GF-D8 (cell line): ENCODE data around the gene EPS15.

Source experiments
- DNase-seq: peaks from one replicate; lab custom pipeline; 2025; lab: John Stamatoyannopoulos, UW

EPS15 gene

DNA sequence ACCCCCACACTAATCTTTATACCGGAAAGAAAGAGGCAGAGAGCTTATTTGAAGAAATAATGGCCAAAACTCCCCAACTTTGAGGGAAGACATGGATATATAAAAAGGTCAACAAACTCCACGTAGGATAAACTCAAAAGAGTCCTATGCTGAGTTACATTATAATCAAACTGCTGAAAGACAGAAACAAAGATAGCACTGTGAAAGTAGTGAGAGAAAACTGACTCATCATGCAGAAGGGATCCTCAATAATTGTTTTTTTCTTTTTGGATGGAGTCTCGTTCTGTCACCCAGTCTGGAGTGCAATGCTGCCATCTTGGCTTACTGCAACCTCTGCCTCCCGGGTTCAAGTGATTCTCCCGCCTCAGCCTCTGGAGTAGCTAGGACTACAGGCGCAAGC lies 140.2 kb downstream of the EPS15 start:
- DNase-seq: no peak

DNA sequence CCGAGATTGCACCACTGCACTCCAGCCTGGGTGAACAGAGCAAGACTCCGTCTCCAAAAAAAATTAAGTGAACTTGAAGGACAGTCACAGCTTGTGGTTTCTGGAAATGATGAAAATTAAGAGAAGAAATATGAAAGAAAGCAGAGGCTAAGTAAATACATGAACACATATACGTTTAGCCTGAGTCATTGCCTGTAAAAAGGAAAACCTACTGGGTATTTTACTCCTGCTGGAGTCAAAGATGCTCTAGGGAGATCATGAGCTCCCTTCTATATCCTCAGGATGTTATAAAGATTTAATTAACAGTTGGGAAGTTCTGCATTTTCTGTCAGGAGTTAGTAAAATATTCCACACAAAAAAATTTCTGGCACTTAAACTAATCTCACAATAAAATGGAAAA lies 145.2 kb downstream of the EPS15 start:
- DNase-seq: no peak

DNA sequence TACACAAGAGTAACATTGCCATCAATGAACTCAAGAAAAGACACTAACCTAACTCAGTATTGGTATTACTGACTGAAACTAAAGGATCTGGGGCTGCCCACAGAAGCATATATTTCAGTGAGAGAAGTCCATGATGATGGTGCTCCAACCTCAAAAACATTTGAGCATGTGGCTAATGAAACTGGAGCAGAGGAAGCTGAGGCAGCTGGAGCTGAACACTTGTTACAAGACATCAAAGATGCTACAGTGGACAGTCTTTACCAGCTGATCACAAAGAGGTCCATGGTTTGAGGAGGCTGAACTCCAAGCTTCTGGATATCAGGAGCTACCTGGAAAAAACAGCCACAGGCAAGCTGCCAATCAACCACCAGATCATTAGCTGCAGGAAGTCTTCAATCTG lies 146.5 kb downstream of the EPS15 start:
- DNase-seq: no peak

DNA sequence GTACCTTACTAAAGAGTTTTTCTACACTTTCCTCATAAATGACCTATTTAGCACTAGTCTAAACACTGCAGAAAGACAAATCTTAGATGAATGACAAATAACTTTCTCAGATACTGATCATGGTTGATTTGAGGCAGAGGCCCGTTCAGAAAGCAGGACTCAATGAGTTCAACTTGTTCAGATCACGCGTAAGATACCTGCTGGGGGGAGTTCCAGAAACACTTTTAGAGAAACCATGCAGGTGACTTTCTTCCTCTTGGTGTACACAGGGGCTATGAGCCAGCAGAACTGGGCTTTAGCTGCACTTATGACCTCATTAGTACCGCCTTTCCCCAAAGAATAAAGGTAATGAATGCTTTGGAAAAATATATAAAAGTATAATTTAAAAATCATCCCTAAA lies 149.9 kb downstream of the EPS15 start:
- no peak for DNase-seq

DNA sequence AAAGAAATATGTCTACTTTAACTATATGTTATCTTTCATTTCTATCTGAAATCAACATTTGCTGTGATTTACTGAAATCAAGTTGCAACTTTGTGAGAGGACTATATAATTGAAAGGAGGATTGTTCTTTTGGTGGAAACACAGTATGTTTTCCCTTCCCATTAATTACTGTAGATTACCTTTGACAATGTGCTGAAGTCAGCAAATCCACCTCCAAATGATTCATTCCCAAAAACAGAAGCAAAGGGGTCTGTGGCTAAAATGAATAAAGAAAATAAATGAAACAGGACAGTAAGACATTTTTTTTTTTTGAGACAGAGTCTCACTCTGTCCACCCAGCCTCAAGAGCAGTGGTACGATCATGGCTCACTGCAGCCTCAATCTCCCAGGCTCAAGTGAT lies 153.3 kb downstream of the EPS15 start:
- no peak for DNase-seq

DNA sequence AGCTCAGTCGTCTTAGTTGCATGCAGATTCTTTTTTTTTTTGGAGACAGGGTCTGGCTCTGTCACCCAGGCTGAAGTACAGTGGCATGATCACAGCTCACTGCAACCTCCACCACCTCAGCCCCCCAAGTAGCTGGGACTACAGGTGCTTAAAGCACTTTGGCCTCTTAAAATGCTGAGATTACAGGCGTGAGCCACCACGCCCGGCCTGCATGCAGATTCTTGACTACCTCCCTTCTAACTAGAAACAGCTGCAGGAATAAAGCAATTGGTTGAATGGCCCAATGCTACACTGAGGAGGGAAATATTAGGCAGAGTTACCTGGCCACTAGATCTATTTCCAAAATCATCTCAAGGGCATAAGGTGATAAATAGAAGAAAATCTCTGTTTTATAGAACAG lies 159.2 kb downstream of the EPS15 start:
- DNase-seq: no peak

DNA sequence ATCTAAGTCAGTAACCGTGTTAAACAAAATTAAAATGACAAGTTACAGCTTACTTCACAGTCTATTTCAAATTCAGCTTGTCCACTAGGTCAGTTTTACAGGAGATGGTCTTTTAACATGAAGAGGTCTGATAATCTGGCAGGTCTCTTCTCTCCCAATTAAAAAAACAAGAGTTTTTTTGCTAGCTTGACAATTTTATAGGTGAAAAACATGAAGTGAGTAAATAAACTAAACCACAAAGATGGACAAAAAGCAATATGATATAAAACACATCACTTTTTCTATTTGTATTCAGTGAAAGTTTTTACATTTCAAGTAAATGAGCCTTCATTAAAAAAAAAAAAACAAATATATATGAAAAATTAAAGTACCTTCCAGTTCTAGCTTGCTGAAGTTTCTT lies 163.7 kb downstream of the EPS15 start:
- DNase-seq: no peak

DNA sequence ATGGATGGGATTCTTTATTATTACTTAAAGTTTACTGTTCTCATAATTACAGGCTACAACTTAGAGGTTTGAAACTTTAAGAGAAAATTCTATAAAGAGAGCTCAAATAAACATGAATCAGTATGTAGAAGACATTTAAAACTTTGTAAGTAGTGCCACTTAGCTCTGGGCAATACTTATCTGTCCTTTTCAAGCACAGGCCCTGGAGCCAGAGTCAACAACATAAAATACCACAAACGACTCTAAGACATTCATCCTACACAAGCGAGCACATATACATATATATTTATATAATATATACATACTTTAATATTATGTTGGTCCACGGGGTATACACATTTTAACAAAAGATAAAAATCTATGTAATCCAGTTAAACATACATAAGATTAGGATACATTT lies 164.7 kb downstream of the EPS15 start:
- no peak for DNase-seq

DNA sequence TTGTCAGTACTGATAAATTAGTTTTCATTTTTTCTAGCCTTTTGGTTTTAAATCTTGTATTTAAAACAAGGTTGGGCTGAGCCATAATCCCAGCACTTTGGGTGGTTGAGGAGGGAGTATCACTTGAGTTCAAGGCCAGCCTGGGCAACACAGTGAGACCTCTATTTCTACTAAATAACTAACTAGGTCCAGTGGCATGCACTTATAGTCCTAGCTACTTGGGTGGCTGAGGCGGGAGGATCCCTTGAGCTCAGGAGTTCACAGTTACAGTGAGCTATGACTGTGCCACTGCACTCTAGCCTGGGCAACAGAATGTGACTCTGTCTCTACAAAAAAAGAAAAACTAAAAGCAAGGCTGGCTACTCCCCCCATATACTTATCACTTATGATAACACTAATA lies 167.2 kb downstream of the EPS15 start:
- DNase-seq: no peak

DNA sequence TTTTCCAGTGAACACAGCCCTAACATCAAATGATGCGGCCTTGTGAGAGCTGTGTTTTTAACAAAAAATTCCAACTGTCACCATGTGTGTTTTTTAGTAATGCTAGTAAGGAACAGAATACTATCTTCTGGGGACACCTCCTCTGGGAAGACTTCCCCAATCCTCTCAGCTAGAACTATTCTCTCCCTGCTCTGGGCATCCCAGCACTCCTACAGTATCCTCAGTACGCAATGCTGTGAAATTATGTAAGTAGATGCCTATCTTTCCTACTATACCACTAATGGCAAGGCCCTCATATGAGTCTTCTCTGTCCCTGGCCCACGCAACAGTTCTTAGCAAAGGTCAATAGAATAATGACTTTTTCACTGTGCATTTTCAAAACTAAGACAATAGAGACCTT lies 169.2 kb downstream of the EPS15 start:
- DNase-seq: no peak

DNA sequence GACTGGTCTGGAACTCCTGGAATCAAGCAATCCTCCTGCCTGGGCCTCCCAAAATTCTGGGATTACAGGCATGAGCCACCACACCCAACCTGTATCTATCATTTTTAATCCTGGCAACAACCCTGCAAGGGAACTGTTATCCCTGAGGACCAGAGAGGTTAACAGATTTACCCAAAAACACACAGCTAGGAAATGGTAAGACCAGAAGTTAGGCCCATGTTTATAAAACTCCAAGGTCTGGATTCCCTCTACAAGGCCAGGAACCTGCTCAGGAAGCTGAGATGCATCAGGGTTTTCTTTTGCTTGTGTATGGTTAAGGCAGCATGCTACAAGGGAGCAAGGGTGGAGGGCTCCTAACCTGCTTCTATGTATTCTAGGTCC lies 170.9 kb downstream of the EPS15 start:
- no peak for DNase-seq

DNA sequence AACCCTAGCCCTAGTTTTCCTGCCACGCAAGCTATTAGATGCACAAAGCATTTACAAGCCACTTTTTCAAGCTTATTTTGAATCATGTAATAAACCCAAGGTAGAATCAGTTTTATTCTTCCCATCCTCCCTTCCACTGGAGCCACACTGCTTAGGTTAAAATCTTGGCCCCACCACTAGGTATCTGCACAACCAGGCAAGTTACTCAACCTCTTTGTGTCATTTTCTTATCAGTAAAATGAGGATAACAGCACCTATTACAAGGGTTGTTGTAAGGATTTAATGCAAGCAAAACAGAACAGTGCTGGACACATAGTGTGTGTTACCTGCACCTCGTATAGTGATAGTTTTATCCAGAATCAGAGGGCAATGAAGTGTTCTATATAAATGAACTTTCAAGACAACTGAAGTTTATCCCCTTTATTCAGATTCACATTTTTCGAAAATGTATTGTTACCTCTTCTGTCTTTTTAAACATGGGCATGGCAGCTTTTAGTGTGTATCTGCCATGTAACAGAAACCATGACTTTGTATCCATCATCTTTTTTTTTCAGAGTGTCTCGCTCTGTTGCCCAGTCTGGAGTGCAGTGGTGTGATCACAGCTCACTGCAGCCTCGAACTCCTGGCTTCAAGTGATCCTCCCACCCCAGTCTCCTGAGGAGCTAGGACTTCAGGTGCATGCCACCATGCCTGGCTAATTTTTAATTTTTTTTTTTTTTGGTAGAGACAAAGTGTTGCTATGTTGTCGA lies 171.5 kb downstream of the EPS15 start:
- DNase-seq: no peak

DNA sequence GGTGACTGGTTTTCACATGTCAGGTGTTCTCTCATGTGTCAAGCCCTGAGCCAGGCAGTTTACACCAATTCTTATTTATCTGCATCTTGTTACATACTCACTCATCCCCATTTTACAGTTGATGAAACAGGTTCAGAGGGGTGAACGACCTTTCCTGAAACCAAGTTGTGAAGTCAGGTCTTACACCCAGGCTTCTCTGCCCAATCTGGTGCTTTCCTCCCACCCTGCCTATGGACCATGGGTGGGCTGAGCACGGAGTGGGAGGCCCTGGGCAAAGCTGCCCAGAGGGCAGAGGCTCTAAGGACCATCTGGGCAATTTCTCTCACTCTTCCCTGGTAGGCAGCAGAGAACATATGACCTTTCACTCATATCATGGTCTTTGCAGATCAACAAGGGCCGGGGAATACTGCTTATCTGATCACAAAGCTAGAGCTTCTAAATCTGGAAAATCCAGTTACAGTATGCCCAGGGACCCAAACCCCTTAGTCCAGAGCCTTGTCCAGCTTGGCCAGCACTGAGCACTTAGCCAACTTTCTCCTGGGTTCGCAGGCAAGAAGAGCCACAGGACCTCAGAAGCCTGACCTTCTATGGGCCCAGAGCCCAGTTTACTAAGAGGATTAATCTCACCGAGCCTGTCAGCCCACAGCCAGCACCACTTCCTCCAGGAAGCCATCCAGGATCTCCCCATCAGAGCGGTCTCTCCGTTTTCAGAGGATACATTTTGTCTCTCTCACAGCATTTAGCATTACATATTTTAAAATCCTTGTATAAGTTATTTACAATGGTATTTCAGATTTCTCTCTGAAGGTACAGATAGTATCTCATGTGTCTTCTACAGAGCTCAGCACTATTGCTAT lies 172.8 kb downstream of the EPS15 start:
- DNase-seq: no peak

DNA sequence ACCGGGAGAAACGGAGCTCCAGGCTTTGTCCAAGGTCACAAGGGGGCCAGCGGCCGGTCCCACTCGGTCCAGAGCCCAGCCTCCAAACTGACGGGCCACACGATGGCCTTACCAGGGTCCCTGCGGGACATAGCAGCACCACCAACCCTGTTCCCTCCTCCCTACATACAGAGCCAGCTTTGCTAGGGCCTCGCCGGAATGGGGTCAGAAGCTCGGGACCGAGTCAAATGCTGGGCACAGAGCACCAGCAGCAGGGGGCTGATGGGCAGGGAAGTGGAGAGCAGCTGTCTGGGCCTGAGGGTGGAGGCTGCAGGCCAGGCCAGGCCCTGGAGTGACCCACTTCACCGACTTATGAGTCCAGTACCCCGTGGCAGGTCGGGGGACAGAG lies 173.8 kb downstream of the EPS15 start:
- DNase-seq: no peak

DNA sequence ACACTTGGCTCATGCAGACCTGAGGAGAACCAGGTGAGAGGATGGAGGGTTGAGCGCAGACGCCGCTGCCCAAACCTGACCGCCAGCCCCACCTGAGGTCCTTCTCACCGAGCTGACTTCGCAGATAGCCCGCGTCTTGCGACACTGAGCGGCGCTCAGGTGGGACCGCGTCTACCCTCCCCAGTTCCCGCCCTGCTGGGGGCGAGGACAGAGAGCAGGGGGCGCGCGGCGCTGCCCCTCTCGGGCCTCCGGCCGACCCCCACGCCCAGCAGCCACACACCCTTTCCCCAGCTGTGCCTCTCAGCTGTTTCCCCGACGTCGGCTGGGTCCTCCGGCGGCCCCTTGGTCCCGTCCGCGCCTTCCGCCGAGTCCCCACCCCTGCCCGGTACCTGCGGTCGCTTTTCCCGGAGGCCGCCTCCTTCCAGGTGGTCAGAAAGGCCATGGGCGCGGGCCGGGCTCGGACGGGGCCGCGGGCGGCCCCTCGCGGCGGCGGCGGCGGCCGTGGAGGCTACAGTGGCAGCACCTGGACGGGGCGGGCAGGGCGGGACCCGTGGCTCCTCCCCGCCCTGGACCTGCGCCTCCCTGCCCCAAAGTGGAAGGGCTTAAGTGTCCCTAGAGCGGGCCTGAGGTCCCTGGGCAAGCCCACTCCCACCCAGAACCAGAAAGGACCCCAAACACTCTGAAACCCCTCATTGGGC lies 174.3 kb downstream of the EPS15 start:
- no peak for DNase-seq

DNA sequence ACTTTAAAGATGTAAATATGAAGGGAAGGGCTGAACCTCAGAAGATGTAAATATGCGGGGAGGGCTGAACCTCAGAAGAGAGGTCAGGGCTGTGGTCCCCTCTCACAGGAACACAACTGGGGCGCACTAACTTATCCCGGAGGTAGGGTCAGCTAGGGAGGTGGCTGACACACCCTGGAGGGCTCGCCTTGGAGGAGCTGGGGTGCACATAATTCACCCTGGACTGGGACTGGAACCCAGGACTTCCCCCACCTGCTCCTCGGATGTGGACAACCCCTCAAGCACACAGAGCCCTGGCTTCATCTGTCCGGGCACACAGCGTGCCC lies 174.8 kb downstream of the EPS15 start:
- no peak for DNase-seq

DNA sequence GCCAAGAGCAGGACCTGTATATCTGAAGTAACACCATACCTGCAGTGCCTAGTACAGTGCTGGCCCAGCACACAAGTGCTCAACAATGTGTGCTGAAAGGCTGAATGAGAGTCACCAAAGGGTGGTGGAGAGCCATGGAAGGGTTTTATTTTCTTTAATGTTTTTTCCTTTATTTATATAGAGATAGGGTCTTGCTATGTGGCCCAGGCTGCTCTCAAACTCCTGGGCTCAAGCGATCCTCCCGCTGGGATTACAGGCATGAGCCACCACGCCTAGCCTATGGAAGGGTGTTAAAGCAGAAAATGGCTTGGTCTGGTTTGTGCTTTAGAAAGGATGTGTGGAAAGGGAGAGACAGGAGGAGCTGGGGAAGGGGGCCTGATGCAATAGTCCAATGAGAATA lies 175.4 kb downstream of the EPS15 start:
- DNase-seq: no peak

DNA sequence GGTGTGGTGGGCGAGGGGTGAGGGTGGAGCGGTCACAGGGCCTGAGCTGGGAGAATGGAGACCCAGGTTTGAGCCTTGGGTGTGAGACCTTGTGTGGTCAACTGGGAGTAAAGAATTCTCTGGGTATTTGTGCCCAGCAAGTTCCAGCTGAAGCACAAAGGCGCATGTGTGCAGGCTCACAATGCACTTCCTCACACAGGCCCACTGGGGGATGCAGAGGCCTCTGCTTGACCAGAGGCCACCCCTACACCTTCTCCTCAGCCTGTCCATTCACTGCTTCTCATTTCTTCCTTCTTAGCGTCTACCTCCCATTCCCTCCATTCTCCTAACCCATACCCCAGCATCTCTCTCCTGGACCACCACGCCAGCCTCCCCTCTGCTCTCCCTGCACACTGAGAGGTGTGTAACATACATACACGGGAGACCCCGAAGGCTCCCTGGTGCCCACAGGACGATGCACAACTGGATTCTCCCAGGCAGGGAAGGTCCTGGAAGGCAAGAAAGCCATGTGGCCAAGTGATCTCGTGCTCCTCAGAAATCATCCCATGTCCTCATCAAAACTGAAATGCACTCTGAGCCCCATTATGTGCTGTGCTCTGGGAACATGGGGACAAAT lies 176.4 kb downstream of the EPS15 start:
- DNase-seq: no peak

DNA sequence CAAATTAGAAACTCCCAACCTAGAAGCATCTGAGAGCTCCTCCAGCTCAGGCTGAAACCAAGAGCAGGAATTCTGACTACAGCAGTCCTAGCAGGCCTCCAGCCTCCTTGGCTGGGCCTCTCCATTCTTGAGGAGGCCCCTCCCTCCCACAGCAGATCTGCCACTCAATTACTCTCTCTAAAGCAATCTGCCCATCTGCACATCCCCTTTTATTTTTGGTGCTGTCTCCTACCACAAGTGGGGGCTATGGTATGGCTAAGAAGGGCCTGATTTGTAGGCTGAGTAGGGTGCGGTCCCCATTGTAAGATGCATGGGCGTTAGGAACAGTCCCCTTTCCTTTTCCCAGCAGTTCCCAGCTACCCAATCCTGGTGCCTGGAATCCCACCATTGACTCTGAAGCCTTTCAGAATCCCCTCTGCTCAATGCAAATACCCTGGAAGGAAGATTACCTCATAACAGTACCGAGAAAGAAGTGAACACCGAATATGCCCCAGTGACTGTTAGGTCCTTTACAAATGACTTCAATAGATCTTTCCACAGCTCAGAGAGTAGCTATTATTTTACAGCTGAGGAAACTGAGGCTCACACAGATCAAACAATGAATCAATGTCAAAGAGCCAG lies 177.1 kb downstream of the EPS15 start:
- no peak for DNase-seq

DNA sequence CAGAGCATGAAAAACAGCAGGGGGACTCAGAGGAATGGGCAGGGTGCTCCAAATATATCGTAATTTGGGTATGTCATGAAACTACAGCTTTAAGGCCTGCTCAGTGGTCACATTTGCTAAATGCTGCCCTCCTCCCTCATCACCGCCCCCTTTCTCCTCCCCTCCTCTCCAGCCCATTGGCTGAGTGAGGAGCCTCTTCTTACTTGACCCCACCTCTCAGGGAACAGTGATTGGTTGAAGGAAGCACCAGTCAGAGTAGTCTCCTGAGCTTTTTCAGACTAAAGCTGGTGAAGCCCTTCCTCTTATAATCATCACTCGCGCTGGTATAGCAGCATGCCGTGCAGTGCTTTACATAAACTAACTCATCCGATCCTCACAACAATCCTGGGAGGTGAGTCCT lies 178.7 kb downstream of the EPS15 start:
- DNase-seq: no peak

DNA sequence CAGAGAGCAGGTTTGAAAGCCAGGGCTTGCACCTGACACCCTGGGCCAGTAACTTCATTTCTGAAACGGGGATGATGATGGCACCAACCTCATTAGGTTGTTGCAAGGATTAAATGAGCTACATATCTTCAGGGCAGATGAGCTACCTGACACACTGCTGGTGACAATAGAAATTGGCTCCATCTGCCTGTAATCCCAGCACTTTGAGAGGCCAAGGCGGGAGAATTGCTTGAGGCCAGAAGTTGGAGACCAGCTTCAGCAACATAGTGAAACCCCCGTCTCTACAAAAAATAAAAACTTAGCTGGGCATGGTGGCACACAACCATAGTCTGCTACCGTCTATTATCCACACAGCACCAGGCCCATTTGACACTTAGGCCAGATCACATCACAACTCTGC lies 182.4 kb downstream of the EPS15 start:
- no peak for DNase-seq

DNA sequence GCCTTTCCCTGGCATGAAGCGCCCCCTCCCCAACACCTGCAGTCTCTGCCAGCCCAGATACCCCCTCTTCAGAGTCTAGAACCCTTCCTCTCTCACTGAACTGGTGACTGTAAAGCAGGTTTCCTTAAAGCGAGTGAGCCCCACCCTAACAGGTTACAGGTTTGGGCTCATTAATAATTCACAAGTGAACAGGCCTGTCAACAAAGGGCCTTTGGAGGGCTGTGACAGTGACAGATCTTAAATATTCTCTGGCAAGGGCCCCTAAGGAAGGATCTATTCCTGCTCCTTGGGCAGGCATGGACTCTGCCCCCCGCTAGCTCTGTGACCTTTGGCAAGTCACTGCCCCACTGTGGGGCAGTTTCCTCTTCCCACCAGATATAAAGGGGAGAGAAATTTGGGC lies 183.1 kb downstream of the EPS15 start:
- no peak for DNase-seq
